OCI-LY7 (cell line): Measurements from ENCODE around the gene REC114.

ENCODE experiments used
- EZH2phosphoT487 ChIP-seq: fragments of 200-600 bp; sonication (generic); IDR thresholded peaks from 2 replicates; pipeline ENCODE4 v1.6.1; 2018; ENCODE audit warnings: low read depth, borderline replicate concordance, mild to moderate bottlenecking, mixed run types, antibody characterized with exemption, low read length, moderate library complexity, mixed read lengths
- TF ChIP-seq, protein P1 (sequence below): fragments of 200-600 bp; sonication (generic); conservative IDR thresholded peaks from 2 replicates; pipeline ENCODE4 v1.5.1; 2014; ENCODE audit warnings: mild to moderate bottlenecking, antibody characterized with exemption, low read length, moderate library complexity, mixed read lengths

DNA sequence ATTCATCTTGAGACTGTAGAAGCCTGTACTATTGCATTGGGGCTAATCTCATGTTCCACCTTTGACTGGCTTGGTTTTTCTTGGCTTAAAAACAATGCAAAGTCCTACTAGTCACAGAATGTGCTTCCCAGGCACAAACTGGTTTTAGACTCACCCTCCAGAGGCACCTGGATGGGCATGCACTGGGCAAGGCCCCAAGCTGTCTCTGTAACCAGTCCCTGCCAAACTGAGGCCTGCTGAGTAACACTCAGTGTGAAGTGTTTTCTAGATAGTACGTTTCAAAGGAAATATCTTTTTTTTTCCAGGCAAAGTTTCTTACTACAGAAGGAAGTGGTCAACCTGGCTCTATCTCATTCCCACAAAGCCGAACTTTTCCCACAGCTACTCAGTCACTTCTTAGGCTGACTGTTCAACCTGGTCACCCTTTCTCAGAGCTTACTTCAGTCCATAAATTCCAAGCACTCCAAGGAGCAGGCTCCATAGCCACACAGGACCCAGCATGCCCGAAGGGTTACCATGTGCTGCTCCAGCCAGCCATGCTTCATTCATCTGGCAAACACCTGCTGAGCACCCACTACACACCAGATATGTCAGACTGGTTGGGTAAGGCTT is 132.8 kb downstream of the REC114 start:
- TF ChIP-seq, protein P1, sequence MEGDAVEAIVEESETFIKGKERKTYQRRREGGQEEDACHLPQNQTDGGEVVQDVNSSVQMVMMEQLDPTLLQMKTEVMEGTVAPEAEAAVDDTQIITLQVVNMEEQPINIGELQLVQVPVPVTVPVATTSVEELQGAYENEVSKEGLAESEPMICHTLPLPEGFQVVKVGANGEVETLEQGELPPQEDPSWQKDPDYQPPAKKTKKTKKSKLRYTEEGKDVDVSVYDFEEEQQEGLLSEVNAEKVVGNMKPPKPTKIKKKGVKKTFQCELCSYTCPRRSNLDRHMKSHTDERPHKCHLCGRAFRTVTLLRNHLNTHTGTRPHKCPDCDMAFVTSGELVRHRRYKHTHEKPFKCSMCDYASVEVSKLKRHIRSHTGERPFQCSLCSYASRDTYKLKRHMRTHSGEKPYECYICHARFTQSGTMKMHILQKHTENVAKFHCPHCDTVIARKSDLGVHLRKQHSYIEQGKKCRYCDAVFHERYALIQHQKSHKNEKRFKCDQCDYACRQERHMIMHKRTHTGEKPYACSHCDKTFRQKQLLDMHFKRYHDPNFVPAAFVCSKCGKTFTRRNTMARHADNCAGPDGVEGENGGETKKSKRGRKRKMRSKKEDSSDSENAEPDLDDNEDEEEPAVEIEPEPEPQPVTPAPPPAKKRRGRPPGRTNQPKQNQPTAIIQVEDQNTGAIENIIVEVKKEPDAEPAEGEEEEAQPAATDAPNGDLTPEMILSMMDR: no peak
- no peak for TF ChIP-seq EZH2phosphoT487
